M059J (cell line): ENCODE measurements around the gene QTRT2. TPM values are rescaled to one million over a fixed set of nuclear protein-coding genes. Genes with fewer than 3 reads are reported as not detected.
A peak's percentile ranks its signal among the peaks of the same experiment; 100 is the strongest.

ENCODE experiments used
- DNase-seq: peaks from one replicate; pipeline ENCODE4 v3.0.0-alpha.2; 2012; ENCODE audit warnings: low read depth
- total RNA-seq: library from RNA; depleted of rRNA; stranded (reverse); fragments of >200 nt; shearing (Covaris generic); gene quantifications from 2 replicates; pipeline ENCODE4 v1.2.3, GENCODE V29; 2014

Gene QTRT2
- total RNA-seq, 1 experiment from 2014 or later: 29.4 TPM

GRCh38 chr3:114078126-114078525 is 21.6 kb downstream of the QTRT2 start:
- no peak for DNase-seq

DNA sequence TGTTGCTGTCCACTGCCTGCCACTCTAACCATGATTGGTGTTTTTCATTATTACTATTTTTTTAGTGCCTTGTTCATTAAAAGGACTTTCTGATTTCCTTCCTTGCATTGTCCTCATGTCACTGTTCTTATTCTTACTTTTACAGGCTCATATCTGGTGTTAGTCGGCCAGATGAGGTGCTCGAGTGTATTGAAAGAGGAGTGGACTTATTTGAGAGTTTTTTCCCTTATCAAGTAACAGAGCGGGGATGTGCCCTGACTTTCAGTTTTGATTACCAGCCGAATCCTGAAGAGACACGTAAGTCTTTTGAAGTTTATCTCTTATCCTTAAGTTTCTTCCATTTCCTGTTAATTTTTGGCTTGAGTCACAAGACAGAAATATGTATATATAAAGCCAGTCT is 23.2 kb downstream of the QTRT2 start:
- no peak for DNase-seq

DNA sequence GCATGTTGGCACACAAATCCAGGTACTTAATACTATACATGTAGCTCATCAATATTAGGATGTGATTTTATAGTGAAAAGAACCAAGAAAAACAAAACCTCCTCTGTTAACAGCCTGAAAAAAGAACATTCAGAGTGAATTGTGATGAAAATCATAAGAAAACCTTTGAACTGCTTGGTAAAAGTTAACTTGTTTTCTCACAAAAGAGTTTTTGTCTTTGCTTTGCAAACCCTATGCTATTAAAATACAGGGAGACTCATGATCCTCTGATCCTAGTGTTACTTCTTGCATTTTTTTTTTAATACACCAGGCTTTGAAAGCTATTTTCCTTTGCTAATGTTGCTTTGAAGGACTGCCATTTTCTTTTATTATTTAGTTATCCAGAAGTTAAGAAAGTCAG is 23.7 kb downstream of the QTRT2 start:
- DNase-seq: no peak

- no peak for DNase-seq
Measured at GRCh38 chr3:114081037-114081436, 24.5 kb downstream of the QTRT2 start.

- DNase-seq: no peak
Measured at GRCh38 chr3:114083112-114083511, 26.6 kb downstream of the QTRT2 start.

GRCh38 chr3:114086356-114086755 is 29.8 kb downstream of the QTRT2 start:
- no peak for DNase-seq

GRCh38 chr3:114089675-114090074 is 33.1 kb downstream of the QTRT2 start:
- no peak for DNase-seq

DNA sequence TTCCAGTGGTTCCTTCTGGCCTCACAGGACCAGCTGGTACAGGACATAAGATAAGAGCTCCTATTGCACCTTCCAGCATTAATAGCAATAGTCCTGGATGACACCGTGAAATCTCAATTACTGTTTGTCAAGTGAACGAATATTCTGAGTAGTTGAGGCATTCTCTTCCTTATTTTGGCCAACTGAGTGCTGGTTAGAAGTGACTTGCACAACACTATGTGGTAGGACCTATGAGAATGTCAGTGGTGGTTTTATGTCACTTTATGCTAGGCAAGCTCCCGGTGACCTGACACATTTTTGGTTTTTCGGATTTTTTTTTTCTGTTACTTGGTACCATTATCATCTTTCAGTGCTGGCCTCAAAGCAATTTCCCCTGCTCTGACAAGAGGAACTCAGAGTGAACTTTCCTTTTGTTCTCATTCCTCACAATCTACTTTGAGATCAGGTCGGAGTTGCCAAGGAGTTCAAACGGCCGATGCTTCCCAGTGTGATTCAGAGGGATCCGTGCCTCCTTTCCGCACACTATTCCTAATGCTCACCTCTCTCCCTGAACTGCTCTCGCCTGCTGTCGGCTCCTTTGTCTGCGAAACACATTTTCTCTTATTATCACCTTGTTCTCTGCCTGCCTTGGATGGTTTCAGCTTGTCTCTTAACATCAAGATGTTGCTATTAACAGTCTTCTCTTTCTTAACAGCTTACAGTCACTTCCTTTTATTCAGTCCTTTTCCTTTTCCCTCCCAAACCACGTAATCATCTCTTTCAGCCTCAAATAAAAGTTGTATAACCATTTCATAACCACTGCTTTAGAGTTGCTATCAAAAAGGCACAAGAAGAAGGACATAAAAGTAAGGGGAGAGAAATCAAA is 35.8 kb downstream of the QTRT2 start:
- no peak for DNase-seq

DNA sequence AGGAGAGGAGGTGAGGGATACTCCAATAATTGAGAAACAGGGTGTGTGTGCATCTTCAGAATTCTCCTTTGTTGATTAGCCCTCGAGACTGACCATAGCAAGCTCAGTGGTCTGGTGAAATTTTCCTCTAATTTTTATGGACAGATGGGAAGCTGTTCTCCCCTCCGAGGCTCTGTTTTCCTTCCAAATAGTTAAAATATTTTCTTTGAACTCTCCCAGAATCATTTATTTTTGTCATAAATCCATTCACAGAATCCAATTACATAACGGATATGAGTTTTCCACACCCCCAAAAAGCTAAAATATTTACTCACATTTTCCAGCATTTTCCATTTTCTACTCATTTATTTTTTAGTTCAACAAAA is 36.5 kb downstream of the QTRT2 start:
- no peak for DNase-seq

- DNase-seq: peak; percentile 75
Measured at GRCh38 chr3:114093596-114093995, 37.1 kb downstream of the QTRT2 start.

DNA sequence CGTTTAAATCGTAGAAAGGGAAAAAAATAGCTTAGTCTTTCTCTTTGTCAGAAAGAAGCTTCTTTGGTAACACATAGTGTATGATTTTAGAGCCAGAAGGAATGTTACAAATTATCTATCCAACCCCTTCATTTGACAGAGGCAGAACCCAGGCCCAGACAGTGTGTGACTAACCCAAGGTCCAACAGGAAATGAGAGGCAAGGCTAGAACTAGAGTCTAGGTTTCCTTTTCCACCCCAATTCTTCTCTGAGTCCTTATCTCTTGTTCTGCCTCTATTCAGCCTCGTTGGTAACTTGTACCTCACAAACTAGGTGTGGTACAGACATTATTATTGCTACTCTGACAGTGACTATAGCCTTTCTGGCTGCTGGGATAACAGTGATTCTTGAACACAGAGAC is 39.3 kb downstream of the QTRT2 start:
- no peak for DNase-seq

DNA sequence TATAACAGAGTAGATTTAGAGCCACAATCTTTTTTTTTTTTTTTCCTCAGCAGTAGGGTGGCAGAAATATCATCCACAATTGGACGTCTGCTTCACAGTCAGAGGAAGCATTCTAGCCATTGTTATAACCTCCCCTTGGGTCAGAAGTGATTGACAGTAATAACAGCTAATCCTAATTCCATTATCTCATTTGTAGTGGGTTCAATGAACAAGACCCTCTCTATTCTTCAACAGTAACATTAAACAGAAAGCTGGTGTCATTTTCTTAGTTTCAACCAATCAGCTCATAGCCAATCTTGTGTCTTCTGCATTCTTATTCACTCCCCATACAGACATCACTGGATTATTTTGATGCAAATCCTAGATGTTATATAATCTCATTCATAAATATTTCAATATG is 44.6 kb downstream of the QTRT2 start:
- DNase-seq: no peak

- DNase-seq: no peak
Measured at GRCh38 chr3:114103181-114103580, 46.6 kb downstream of the QTRT2 start.

DNA sequence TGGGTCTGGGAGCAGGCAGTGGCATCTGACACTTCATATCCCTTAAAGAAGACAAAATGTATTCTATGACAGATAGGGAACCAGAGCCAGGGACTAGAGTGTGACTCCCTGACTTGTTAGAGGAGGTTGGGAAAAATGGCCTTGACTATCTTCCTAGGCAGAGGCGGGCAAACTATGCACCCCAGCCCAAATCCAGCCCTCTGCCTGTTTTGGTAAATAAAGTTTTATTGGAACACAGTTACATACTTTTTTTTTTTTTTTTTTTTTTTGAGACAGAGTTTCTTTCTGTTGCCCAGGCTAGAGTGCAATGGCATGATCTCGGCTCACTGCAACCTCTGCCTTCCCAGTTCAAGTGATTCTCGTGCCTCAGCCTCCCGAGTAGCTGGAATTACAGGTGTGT is 47.3 kb downstream of the QTRT2 start:
- DNase-seq: no peak

GRCh38 chr3:114104414-114104813 is 47.9 kb downstream of the QTRT2 start:
- peak; percentile 62 for DNase-seq

GRCh38 chr3:114108137-114108536 is 51.6 kb downstream of the QTRT2 start:
- DNase-seq: no peak

GRCh38 chr3:114110439-114110838 is 53.9 kb downstream of the QTRT2 start:
- DNase-seq: no peak

GRCh38 chr3:114111060-114111770 is 54.7 kb downstream of the QTRT2 start:
- DNase-seq: no peak

- DNase-seq: peak; percentile 87
Measured at GRCh38 chr3:114112696-114113095, 56.2 kb downstream of the QTRT2 start.

DNA sequence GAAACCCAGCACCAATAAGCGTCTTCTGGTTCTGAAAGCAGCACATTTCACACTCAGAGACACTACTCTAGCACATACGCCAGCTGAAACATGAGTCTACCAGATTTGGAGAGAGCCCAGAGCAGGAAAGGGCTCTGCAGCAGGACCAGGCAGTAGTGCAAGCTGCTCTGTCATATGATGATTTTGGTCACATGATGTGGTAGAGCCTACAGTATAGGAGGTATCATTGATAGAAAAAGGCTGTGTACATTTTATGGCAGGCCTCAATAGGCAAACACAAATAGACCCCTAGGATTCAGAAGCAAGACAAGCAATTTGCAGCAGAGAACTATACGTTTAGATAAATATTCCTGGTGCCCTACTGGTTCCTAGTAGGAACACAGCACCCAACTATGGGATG is 58.2 kb downstream of the QTRT2 start:
- no peak for DNase-seq

- no peak for DNase-seq
Measured at GRCh38 chr3:114115143-114115542, 58.6 kb downstream of the QTRT2 start.

DNA sequence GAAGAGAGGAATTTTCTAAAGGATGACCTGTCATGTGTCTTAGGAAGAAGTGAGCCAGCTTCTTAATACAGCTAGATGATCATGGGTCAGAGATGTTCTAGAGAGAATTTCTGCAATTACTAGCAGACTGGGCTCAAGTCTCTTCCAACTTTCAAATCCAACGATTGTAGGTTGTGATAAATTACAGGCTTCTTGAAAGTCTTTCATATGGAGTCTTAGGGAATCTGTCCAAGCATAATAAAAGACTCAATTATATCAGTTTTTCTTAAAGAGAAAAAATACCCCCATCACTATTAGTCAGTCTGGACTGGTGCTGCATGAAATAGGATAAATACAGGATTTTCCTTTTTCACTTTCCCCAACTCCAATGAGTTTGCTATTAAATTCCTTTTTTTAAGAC is 63.2 kb downstream of the QTRT2 start:
- DNase-seq: no peak

GRCh38 chr3:114120211-114120610 is 63.7 kb downstream of the QTRT2 start:
- DNase-seq: no peak
